K562 (cell line): ENCODE results near the gene ZNF577. TPM values are rescaled to one million over a fixed set of nuclear protein-coding genes. Genes with fewer than 3 reads are reported as not detected.
"Not testable (repeated sequence)": the region's sequence is repeated elsewhere in the genome, so short reads cannot be mapped to it uniquely, and the experiment has no call there.

Source experiments
- ATAC-seq: fragments of 200-7000 bp; cut with Tn5 transposase; 3 replicates; pipeline ENCODE4 v1.9.1; 2020; ENCODE audit warnings: moderate library complexity
- BruUV-seq: library from RNA; stranded (reverse); fragments of 400-500 nt; replicated peaks from 2 replicates; lab custom pipeline; 2021; lab: Mats Ljungman, UMichigan
- CTCF ChIA-PET: fragments of 300-600 bp; formaldehyde crosslinking; extraction: SDS; loops from one replicate; lab custom pipeline; 2021; ENCODE audit warnings: low intra/inter-chr PET ratio; lab: Yijun Ruan, JAX
- POLR2A ChIA-PET: fragments of 300-600, 350-650 bp; sonication (Branson Sonifier 250); formaldehyde crosslinking; extraction: SDS; loops from one replicate; lab custom pipeline; 2021; ENCODE audit warnings: antibody characterized with exemption, inconsistent platforms; lab: Yijun Ruan, JAX
- DNase-seq, 4 experiments: peaks; one replicate each; pipeline versions ENCODE4 v3.0.0 to v3.0.0-alpha.2; 2011 to 2018; ENCODE audit warnings: low spot score in 3 of 4, mixed read lengths in 3 of 4; ENCODE audit errors: extremely low read depth in 1 of 4
- FAIRE-seq: peaks from 2 replicates; lab custom pipeline; 2011; peaks lifted over from hg19 to GRCh38; lab: Jason Lieb, UNC
- H2AFZ ChIP-seq: 2 replicates; pipeline ENCODE4 v1.6.0; 2011; ENCODE audit warnings: low read depth, low read length, control low read depth, inconsistent platforms
- H3K27ac ChIP-seq: fragments of 200-600 bp; 3 replicates; pipeline ENCODE4 v1.8.0; 2011; ENCODE audit warnings: low read depth, mild to moderate bottlenecking, control low read depth, inconsistent platforms, low read length, moderate library complexity, mixed read lengths; ENCODE audit errors: extremely low read depth
- H3K27me3 ChIP-seq, 2 experiments: fragments of 300-600 bp in 1 of 2; 2 replicates in 1 of 2; 3 replicates in 1 of 2; pipeline versions ENCODE4 v1.6.0 to v1.8.0; 2011; ENCODE audit warnings: inconsistent platforms in 2 of 2, low read length in 2 of 2, mild to moderate bottlenecking in 1 of 2, mixed read lengths in 1 of 2, moderate library complexity in 1 of 2; ENCODE audit not compliant: control insufficient read depth in 2 of 2, insufficient read depth in 2 of 2
- H3K36me3 ChIP-seq: fragments of 300-600 bp; 3 replicates; pipeline ENCODE4 v1.8.0; 2011; ENCODE audit warnings: mild to moderate bottlenecking, low read length, inconsistent platforms; ENCODE audit not compliant: control insufficient read depth, insufficient read depth
- H3K4me1 ChIP-seq, 2 experiments: fragments of 200-600 bp in 1 of 2; replicated peaks in 1 of 2; 2 replicates in 1 of 2; 3 replicates in 1 of 2; pipeline versions ENCODE4 v1.5.1 to v1.8.0; 2011; ENCODE audit warnings: inconsistent platforms in 2 of 2, low read length in 2 of 2, mild to moderate bottlenecking in 1 of 2, mixed read lengths in 1 of 2, moderate library complexity in 1 of 2; ENCODE audit not compliant: control insufficient read depth in 2 of 2, insufficient read depth in 2 of 2
- H3K4me2 ChIP-seq: 2 replicates; pipeline ENCODE4 v1.6.1; 2011; ENCODE audit warnings: low read length, control low read depth, inconsistent platforms, mixed read lengths; ENCODE audit not compliant: insufficient read depth
- H3K4me3 ChIP-seq: fragments of 200-600 bp; sonication (generic), shearing (Covaris generic); 2 replicates; pipeline ENCODE4 v1.5.1; 2016; ENCODE audit warnings: control low read depth, inconsistent platforms
- H3K79me2 ChIP-seq: fragments of 200-600 bp; 3 replicates; pipeline ENCODE4 v1.8.0; 2011; ENCODE audit warnings: low read length, inconsistent platforms; ENCODE audit not compliant: control insufficient read depth, insufficient read depth
- H3K9ac ChIP-seq, 2 experiments: 2 replicates each; pipeline versions ENCODE4 v1.6.0 to v1.6.1; 2011; ENCODE audit warnings: low read depth in 2 of 2, low read length in 2 of 2, control low read depth in 1 of 2, inconsistent platforms in 1 of 2, mild to moderate bottlenecking in 1 of 2, mixed read lengths in 1 of 2; ENCODE audit not compliant: insufficient read depth in 1 of 2
- H3K9me1 ChIP-seq: one replicate; pipeline ENCODE4 v1.6.0; 2011; ENCODE audit warnings: inconsistent platforms, mild to moderate bottlenecking, low read length, moderate library complexity; ENCODE audit not compliant: control insufficient read depth, insufficient read depth
- H3K9me3 ChIP-seq: replicated peaks from 2 replicates; pipeline ENCODE4 v1.5.1; 2011; ENCODE audit warnings: low read depth, low read length, inconsistent platforms; ENCODE audit not compliant: control insufficient read depth, insufficient read depth
- H4K20me1 ChIP-seq: replicated peaks from 2 replicates; pipeline ENCODE4 v1.6.1; 2011; ENCODE audit warnings: low read length, inconsistent platforms, mixed read lengths; ENCODE audit not compliant: control insufficient read depth, insufficient read depth
- WGBS: fragments of 100-300 bp; shearing (Covaris generic); methylation state at CpG from one replicate; pipeline ENCODE4 v1.1.6; 2016; ENCODE audit warnings: low coverage, mixed read lengths; ENCODE audit not compliant: insufficient coverage; ENCODE audit errors: missing lambda C conversion rate; 5-methylcytosine and 5-hydroxymethylcytosine counted together
- in situ Hi-C: fragments of 300-500 bp; cut with MboI; formaldehyde crosslinking; loops from 4 replicates; pipeline ENCODE4 v1.15.0; 2018; ENCODE audit warnings: inconsistent platforms, mixed read lengths
- intact Hi-C: fragments of 100-400 bp; cut with micrococcal nuclease; formaldehyde crosslinking; loops from 2 replicates; pipeline ENCODE4 v1.14.2; 2022
- polyA plus RNA-seq, 8 experiments: library from polyadenylated mRNA; depleted of rRNA in 4 of 8; stranded (reverse) in 5 of 8; unstranded in 3 of 8; fragments of >200 nt; fragmentation: Nextera tagmentation in 2 of 8; fragmentation: Illumina TruSeq in 1 of 8; extraction: Ambion mirVana in 2 of 8; extraction: Trizol in 1 of 8; gene quantifications; 2 replicates each; pipeline versions ENCODE4 v1.2.1 to v1.2.3, GENCODE V29; 2011 to 2014; ENCODE audit warnings: inconsistent platforms in 1 of 8, missing spikeins in 1 of 8
- total RNA-seq, 7 experiments: library from RNA; depleted of rRNA in 6 of 7; stranded (reverse); fragments of >200 nt in 6 of 7; fragmentation: Illumina TruSeq in 2 of 7; extraction: Trizol in 2 of 7; gene quantifications; 2 replicates each; pipeline versions ENCODE4 v1.2.1 to v1.2.3, GENCODE V29; 2011 to 2021; ENCODE audit warnings: low replicate concordance in 1 of 7

Gene ZNF577
- total and polyA plus RNA-seq, 9 of the 15 experiments (the other 6 are each of a cell fraction or from before 2014, with no cell fraction given), result 1.3 to 12.7 (median 7.0) TPM

DNA sequence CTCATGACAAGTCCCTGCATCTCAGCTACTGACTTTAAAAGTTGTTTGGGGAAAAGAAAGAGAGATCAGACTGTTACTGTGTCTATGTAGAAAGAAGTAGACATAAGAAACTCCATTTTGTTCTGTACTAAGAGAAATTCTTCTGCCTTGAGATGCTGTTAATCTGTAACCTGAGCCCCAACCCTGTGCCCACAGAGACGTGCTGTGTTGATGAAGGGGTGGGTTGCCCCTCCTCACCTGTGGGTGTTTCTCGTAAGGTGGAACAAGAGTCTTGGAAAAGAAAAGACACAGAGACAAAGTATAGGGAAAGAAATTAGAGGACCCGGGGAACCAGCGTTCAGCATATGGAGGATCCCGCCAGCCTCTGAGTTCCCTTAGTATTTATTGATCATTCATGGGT lies 20.2 kb upstream of the ZNF577 start:
- intact Hi-C loops, H3K4me3 ChIP-seq, H3K4me1 ChIP-seq, BruUV-seq, H3K27ac ChIP-seq, in situ Hi-C loops, H2AFZ ChIP-seq, H3K9ac ChIP-seq, H4K20me1 ChIP-seq, POLR2A ChIA-PET, H3K27me3 ChIP-seq, H3K36me3 ChIP-seq, DNase-seq, H3K4me2 ChIP-seq, ATAC-seq, CTCF ChIA-PET, H3K9me1 ChIP-seq, FAIRE-seq: not testable (repeated sequence)
- peaks cover 18% of the 10 kb centered on the region for H3K9me3 ChIP-seq
- WGBS, result 13% methylated on average over 5 of the region's 5 CpGs
- peaks cover 18% of the 10 kb centered on the region for H3K79me2 ChIP-seq

DNA sequence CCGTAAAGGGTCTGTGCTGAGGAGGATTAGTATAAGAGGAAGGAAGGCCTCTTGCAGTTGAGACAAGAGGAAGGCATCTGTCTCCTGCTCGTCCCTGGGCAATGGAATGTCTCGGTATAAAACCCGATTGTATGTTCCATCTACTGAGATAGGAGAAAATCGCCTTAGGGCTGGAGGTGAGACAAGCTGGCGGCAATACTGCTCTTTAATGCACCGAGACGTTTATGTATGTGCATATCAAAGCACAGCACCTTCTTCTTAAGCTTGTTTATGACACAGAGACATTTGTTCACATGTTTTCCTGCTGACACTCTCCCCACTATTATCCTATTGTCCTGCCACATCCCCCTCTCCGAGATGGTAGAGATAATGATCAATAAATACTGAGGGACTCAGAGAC lies 18.4 kb upstream of the ZNF577 start:
- H2AFZ ChIP-seq, FAIRE-seq, ATAC-seq, H3K27me3 ChIP-seq, intact Hi-C loops, H3K27ac ChIP-seq, H3K9me1 ChIP-seq, CTCF ChIA-PET, H3K4me3 ChIP-seq, in situ Hi-C loops, H4K20me1 ChIP-seq, H3K4me1 ChIP-seq, H3K9ac ChIP-seq, H3K4me2 ChIP-seq, BruUV-seq, DNase-seq, POLR2A ChIA-PET: not testable (repeated sequence)
- WGBS, result 15% methylated on average over 9 of the region's 9 CpGs
- H3K36me3 ChIP-seq, result peaks cover 10% of the 10 kb centered on the region; the same call in 2 of the 3 replicates
- peaks cover 33% of the 10 kb centered on the region for H3K79me2 ChIP-seq
- H3K9me3 ChIP-seq, result peaks cover 21% of the 10 kb centered on the region

- Histone ChIP-seq H3K9me3 (peaks cover 21% of the 10 kb centered on the region), H3K79me2 (peaks cover 37% of the 10 kb centered on the region), H3K36me3 (peaks cover 14% of the 10 kb centered on the region; the same call in 2 of the 3 replicates), H2AFZ (peak overlapping the region; percentile 85)
- H4K20me1 ChIP-seq, H3K4me1 ChIP-seq, BruUV-seq, FAIRE-seq, H3K9ac ChIP-seq, H3K9me1 ChIP-seq, H3K4me2 ChIP-seq, in situ Hi-C loops, ATAC-seq, CTCF ChIA-PET, H3K27ac ChIP-seq, H3K4me3 ChIP-seq, DNase-seq, H3K27me3 ChIP-seq, POLR2A ChIA-PET, intact Hi-C loops: not testable (repeated sequence)
- WGBS, result 70% methylated on average over 3 of the region's 3 CpGs
Observed at GRCh38 chr19:51905639-51906038, 17.9 kb upstream of the ZNF577 start.
